Stomach (tissue), 4 donors: Measurements from ENCODE around the gene RAVER2.

ENCODE experiments used
- CTCF ChIP-seq, 7 experiments: fragments of 450-650 bp in 4 of 7; fragments of 200-600 bp in 3 of 7; sonication (generic) in 3 of 7; IDR thresholded peaks; one replicate each; pipeline ENCODE4 v1.5.1; 2016 to 2019; ENCODE audit warnings: antibody characterized with exemption in 7 of 7, control low read depth in 2 of 7, mild to moderate bottlenecking in 1 of 7
- POLR2A ChIP-seq, 4 donors: fragments of 450-650 bp; IDR thresholded peaks; one replicate each; pipeline ENCODE4 v1.6.1; 2016; ENCODE audit warnings: antibody characterized with exemption in 4 of 4, control low read depth in 2 of 4, mild to moderate bottlenecking in 1 of 4, moderate library complexity in 1 of 4
- POLR2AphosphoS5 ChIP-seq, 3 donors: sonication (generic); formaldehyde crosslinking; IDR thresholded peaks; one replicate each; pipeline ENCODE4 v1.6.1; 2016; ENCODE audit warnings: antibody characterized with exemption in 3 of 3

GRCh38 chr1:64875101-64875500 is 130.2 kb downstream of the RAVER2 start:
- TF ChIP-seq CTCF (IDR thresholded peaks at IDR 0.05): no peak
- TF ChIP-seq POLR2A (IDR thresholded peaks at IDR 0.05): no peak
- no peak for TF ChIP-seq POLR2AphosphoS5 (IDR thresholded peaks at IDR 0.05)
